CD14-positive monocyte (primary cell): ENCODE results near the gene KRTAP10-2. TPM values are rescaled to one million over a fixed set of nuclear protein-coding genes. Genes with fewer than 3 reads are reported as not detected.
"Not testable (repeated sequence)": the region's sequence is repeated elsewhere in the genome, so short reads cannot be mapped to it uniquely, and the experiment has no call there.

Source experiments
- DNase-seq, 3 donors: peaks; one replicate each; pipeline ENCODE4 v3.0.0-alpha.2; 2011 to 2022
- H2AFZ ChIP-seq: 2 replicates; pipeline ENCODE4 v1.6.0; 2012; ENCODE audit warnings: mild to moderate bottlenecking, low read depth, low read length, inconsistent platforms; ENCODE audit not compliant: insufficient read depth, poor library complexity, severe bottlenecking
- H3K27ac ChIP-seq, 2 donors: 1 replicate in 1 of 2; 2 replicates in 1 of 2; pipeline ENCODE4 v1.5.1; 2012 to 2013; ENCODE audit warnings: low read length in 2 of 2, control low read depth in 1 of 2, inconsistent platforms in 1 of 2, low read depth in 1 of 2, mild to moderate bottlenecking in 1 of 2
- H3K27me3 ChIP-seq, 2 donors: one replicate each; pipeline versions ENCODE4 v1.6.0 to v1.6.1; 2011 to 2013; ENCODE audit warnings: low read length in 2 of 2; ENCODE audit not compliant: control insufficient read depth in 2 of 2, insufficient read depth in 2 of 2
- H3K36me3 ChIP-seq, 2 donors: replicated peaks in 1 of 2; 1 replicate in 1 of 2; 2 replicates in 1 of 2; pipeline versions ENCODE4 v1.5.1 to v1.6.1; 2012 to 2013; ENCODE audit warnings: low read length in 2 of 2, control low read depth in 1 of 2, inconsistent platforms in 1 of 2, mild to moderate bottlenecking in 1 of 2; ENCODE audit not compliant: insufficient read depth in 2 of 2, control insufficient read depth in 1 of 2
- H3K4me1 ChIP-seq, 2 donors: 1 replicate in 1 of 2; 2 replicates in 1 of 2; pipeline versions ENCODE4 v1.5.1 to v1.6.1; 2012 to 2013; ENCODE audit warnings: low read length in 2 of 2, control low read depth in 1 of 2, inconsistent platforms in 1 of 2, mild to moderate bottlenecking in 1 of 2, moderate library complexity in 1 of 2; ENCODE audit not compliant: insufficient read depth in 2 of 2, control insufficient read depth in 1 of 2
- H3K4me2 ChIP-seq: replicated peaks from 2 replicates; pipeline ENCODE3; 2012; ENCODE audit warnings: low read length, moderate library complexity, mild to moderate bottlenecking; ENCODE audit not compliant: poor library complexity, severe bottlenecking; ENCODE audit errors: extremely low read depth
- H3K4me3 ChIP-seq, 3 experiments: fragments of 200-600 bp in 1 of 3; sonication (generic) in 1 of 3; replicated peaks in 1 of 3; 1 replicate in 2 of 3; 2 replicates in 1 of 3; pipeline ENCODE4 v1.5.1; 2011 to 2013; ENCODE audit warnings: low read length in 3 of 3, mild to moderate bottlenecking in 3 of 3, control low read depth in 2 of 3, low read depth in 2 of 3, inconsistent platforms in 1 of 3, moderate library complexity in 1 of 3
- H3K79me2 ChIP-seq: 2 replicates; pipeline ENCODE4 v1.6.0; 2012; ENCODE audit warnings: mild to moderate bottlenecking, control low read depth, inconsistent platforms, low read length, moderate library complexity; ENCODE audit not compliant: insufficient read depth
- H3K9ac ChIP-seq: 2 replicates; pipeline ENCODE4 v1.6.0; 2017; ENCODE audit warnings: low read length, mild to moderate bottlenecking; ENCODE audit not compliant: insufficient read depth, poor library complexity, severe bottlenecking
- H3K9me3 ChIP-seq, 2 donors: replicated peaks in 1 of 2; 1 replicate in 1 of 2; 2 replicates in 1 of 2; pipeline versions ENCODE4 v1.5.1 to v1.6.1; 2012 to 2013; ENCODE audit warnings: low read length in 2 of 2, control low read depth in 1 of 2; ENCODE audit not compliant: control insufficient read depth in 1 of 2, insufficient read depth in 1 of 2
- H4K20me1 ChIP-seq: 2 replicates; pipeline ENCODE4 v1.6.0; 2012; ENCODE audit warnings: mild to moderate bottlenecking, low read length, control low read depth, moderate library complexity; ENCODE audit not compliant: insufficient read depth
- H3K27ac Mint-ChIP-seq, 7 donors: one replicate each; pipeline ENCODE4 v1.8.0; 2020; ENCODE audit warnings: mild to moderate bottlenecking in 7 of 7, mixed read lengths in 7 of 7, moderate library complexity in 6 of 7, inconsistent platforms in 2 of 7
- H3K27me3 Mint-ChIP-seq, 3 donors: one replicate each; pipeline ENCODE4 v1.8.0; 2021 to 2022; ENCODE audit warnings: low read depth in 3 of 3, mild to moderate bottlenecking in 3 of 3, mixed read lengths in 3 of 3, moderate library complexity in 3 of 3, inconsistent platforms in 1 of 3
- H3K36me3 Mint-ChIP-seq, 2 donors: one replicate each; pipeline ENCODE4 v1.8.0; 2020; ENCODE audit warnings: mixed read lengths in 2 of 2, inconsistent platforms in 1 of 2, mild to moderate bottlenecking in 1 of 2
- H3K4me1 Mint-ChIP-seq: one replicate; pipeline ENCODE4 v1.8.0; 2020; ENCODE audit warnings: mild to moderate bottlenecking, mixed read lengths
- H3K4me3 Mint-ChIP-seq, 2 donors: one replicate each; pipeline ENCODE4 v1.8.0; 2020; ENCODE audit warnings: mild to moderate bottlenecking in 2 of 2, mixed read lengths in 2 of 2, moderate library complexity in 1 of 2
- H3K9me3 Mint-ChIP-seq, 7 donors: one replicate each; pipeline ENCODE4 v1.8.0; 2020 to 2022; ENCODE audit warnings: mixed read lengths in 7 of 7, mild to moderate bottlenecking in 6 of 7, moderate library complexity in 6 of 7, inconsistent platforms in 2 of 7
- CTCF ChIP-seq: fragments of 200-600 bp; IDR thresholded peaks from one replicate; pipeline ENCODE4 v1.8.0; 2022; ENCODE audit warnings: antibody characterized with exemption, mild to moderate bottlenecking
- WGBS: methylation state at CpG from one replicate; pipeline ENCODE4 v1.1.5; 2013; ENCODE audit warnings: missing lambda C conversion rate; ENCODE audit not compliant: insufficient coverage; 5-methylcytosine and 5-hydroxymethylcytosine counted together
- intact Hi-C, 2 donors: fragments of 100-400 bp; cut with micrococcal nuclease; formaldehyde crosslinking; loops; one replicate each; pipeline versions ENCODE4 v1.15.0 to v1.15.1; 2023
- polyA plus RNA-seq, 3 donors: library from polyadenylated mRNA; depleted of rRNA in 1 of 3; unstranded in 2 of 3; stranded (reverse) in 1 of 3; fragments of 300-500 nt in 2 of 3; fragments of >200 nt in 1 of 3; fragmentation: Illumina TruSeq in 2 of 3; gene quantifications; 1 replicate in 2 of 3; 2 replicates in 1 of 3; pipeline ENCODE4 v1.2.3, GENCODE V29; 2012 to 2021

Gene KRTAP10-2
- polyA plus RNA-seq, 3 donors, result not detected

- Histone ChIP-seq H3K9ac (no peak overlapping the region), H3K79me2 (no peaks in the 10 kb centered on the region), H3K4me2 (no peak overlapping the region), H3K4me1 (no peaks in the 10 kb centered on the region), H2AFZ (no peak overlapping the region), H3K9me3 (peaks cover 5 to 7% of the 10 kb centered on the region in 2 donors), H4K20me1 (no peaks in the 10 kb centered on the region), H3K27me3 (peaks cover 2 to 8% of the 10 kb centered on the region in 2 donors), H3K36me3 (no peaks in the 10 kb centered on the region), H3K27ac (no peak overlapping the region), H3K4me3 (no peak overlapping the region)
- no peaks in the 10 kb centered on the region for H3K36me3 Mint-ChIP-seq
- H3K4me3 Mint-ChIP-seq, result no peak overlapping the region
- intact Hi-C loops, result no loop called here
- peaks cover 3 to 10% (median 7%) of the 10 kb centered on the region in 7 donors for H3K9me3 Mint-ChIP-seq
- H3K27ac Mint-ChIP-seq, result peak overlapping the region in 1 of 7 donors; percentile 31
- H3K4me1 Mint-ChIP-seq, result no peaks in the 10 kb centered on the region
- no peak for DNase-seq
- TF ChIP-seq CTCF, result no peak
- peaks cover 18 to 41% (median 26%) of the 10 kb centered on the region in 3 donors for H3K27me3 Mint-ChIP-seq
- 90% methylated on average over 6 of the region's 6 CpGs for WGBS
These were observed 831 bp upstream of the KRTAP10-2 start for GRCh38 chr21:44552136-44552535.

DNA sequence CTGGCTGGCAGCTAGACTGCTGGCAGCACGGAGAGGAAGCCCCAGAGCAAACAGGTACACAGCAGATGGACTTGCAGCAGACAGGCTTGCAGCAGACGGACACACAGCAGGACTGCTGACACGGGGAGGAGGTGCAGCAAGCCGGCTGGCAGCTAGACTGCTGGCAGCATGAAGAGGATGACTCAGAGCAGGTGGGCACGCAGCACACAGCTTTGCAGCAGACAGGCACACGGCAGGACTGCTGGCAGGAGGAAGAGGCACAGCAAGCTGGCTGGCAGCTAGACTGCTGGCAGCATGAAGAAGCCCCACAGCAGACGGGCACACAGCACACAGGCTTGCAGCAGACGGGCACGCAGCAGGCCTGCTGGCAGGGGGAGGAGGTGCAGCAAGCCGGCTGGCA is 498 bp downstream of the KRTAP10-2 start:
- 78% methylated on average over 10 of the region's 10 CpGs for WGBS
- Histone ChIP-seq H2AFZ (no peak overlapping the region), H3K4me2 (no peak overlapping the region), H3K27me3 (peaks cover 2 to 16% of the 10 kb centered on the region in 2 donors), H3K9ac (no peak overlapping the region), H3K27ac (no peak overlapping the region), H3K79me2 (no peaks in the 10 kb centered on the region), H3K4me1 (no peaks in the 10 kb centered on the region), H3K36me3 (no peaks in the 10 kb centered on the region), H4K20me1 (no peaks in the 10 kb centered on the region), H3K4me3 (no peak overlapping the region), H3K9me3 (peaks cover 11 to 13% of the 10 kb centered on the region in 2 donors)
- H3K4me3 Mint-ChIP-seq, result no peak overlapping the region
- DNase-seq, result no peak
- H3K27ac Mint-ChIP-seq, result peak overlapping the region in 1 of 7 donors; percentile 55
- H3K36me3 Mint-ChIP-seq, result no peaks in the 10 kb centered on the region
- TF ChIP-seq CTCF, result no peak
- H3K27me3 Mint-ChIP-seq, result peaks cover 25 to 51% (median 29%) of the 10 kb centered on the region in 3 donors
- H3K9me3 Mint-ChIP-seq, result peaks cover 14 to 22% (median 17%) of the 10 kb centered on the region in 7 donors
- H3K4me1 Mint-ChIP-seq, result no peaks in the 10 kb centered on the region
- intact Hi-C loops, result no loop called here

DNA sequence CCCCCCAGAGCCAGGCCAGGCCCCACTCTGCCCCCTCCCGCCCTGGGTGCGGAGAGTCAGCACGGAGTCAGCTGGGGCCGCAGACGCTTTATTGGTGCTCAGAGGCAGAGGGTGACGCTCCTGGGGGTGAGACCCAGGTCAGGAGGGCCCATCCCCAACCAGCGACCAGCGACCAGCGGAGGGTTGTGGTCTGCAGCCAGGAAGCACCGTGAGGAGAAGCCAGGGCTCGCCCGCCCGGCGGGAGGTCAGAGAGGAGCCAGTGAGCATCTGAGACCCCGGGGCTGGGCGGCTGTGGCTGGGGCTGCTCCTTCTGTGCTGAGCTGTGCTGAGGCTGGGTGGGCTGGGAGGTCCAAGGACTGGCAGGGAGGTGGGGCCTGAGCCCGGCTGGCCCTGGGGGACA is 1.0 kb downstream of the KRTAP10-2 start:
- H2AFZ ChIP-seq, H3K36me3 ChIP-seq, H3K79me2 ChIP-seq, H3K27ac ChIP-seq, intact Hi-C loops, H3K4me3 Mint-ChIP-seq, H3K4me1 ChIP-seq, DNase-seq, H3K27ac Mint-ChIP-seq, H3K9ac ChIP-seq, H4K20me1 ChIP-seq, H3K4me3 ChIP-seq, H3K36me3 Mint-ChIP-seq, H3K4me1 Mint-ChIP-seq, H3K4me2 ChIP-seq: not testable (repeated sequence)
- Mint-ChIP-seq H3K9me3 (peaks cover 14 to 25% (median 19%) of the 10 kb centered on the region in 7 donors), H3K27me3 (peaks cover 25 to 53% (median 31%) of the 10 kb centered on the region in 3 donors)
- H3K9me3 ChIP-seq, result peaks cover 11 to 13% of the 10 kb centered on the region in 2 donors
- 47% methylated on average over 9 of the region's 17 CpGs for WGBS
- peaks cover 2 to 16% of the 10 kb centered on the region in 2 donors for H3K27me3 ChIP-seq
